ENCODE results near the gene CLASP2. TPM values are rescaled to one million over a fixed set of nuclear protein-coding genes. Genes with fewer than 3 reads are reported as not detected.

CLASP2 gene
- total RNA-seq, 1 experiment from 2014 or later = 36.5 TPM

DNA sequence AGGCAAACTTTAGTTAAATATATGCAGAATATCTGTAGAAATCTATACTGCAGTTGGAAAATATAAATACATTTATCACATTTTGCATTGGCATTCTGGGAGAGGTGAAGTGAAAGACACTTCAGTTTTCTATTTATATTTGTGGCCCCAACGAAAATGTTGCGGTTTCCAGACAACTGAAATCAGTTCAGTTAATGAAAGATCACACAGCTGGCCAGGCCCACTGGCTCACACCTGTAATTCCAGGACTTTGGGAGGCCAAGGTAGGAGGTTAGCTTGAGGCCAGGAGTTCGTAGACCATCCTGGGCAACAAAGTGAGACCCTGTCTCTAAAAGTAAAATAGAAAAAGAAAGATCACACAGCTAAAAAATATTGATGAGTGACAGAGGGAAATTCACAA, 11.9 kb upstream of the CLASP2 start:
- Histone ChIP-seq H3K79me2 (ENCODE audit: low read depth) (no peaks in the 10 kb centered on the region), H3K9me3 (ENCODE audit: insufficient read depth, low read depth) (no peaks in the 10 kb centered on the region), H3K9me2 (ENCODE audit: insufficient read depth) (no peaks in the 10 kb centered on the region), H3K4me3 (no peak overlapping the region), H3K4me2 (no peak overlapping the region), H3K4me1 (replicated peaks; ENCODE audit: insufficient read depth) (no peaks in the 10 kb centered on the region), H4K20me1 (ENCODE audit: insufficient read depth) (no peaks in the 10 kb centered on the region), H3K27ac (no peak overlapping the region), H3F3A (ENCODE audit: insufficient read depth, low read depth) (no peaks in the 10 kb centered on the region), H2AFZ (no peak overlapping the region), H3K27me3 (ENCODE audit: insufficient read depth, low read depth) (no peaks in the 10 kb centered on the region), H3K36me3 (ENCODE audit: low read depth) (no peaks in the 10 kb centered on the region)
- ChIA-PET CTCF (no interaction called here), POLR2A (ENCODE audit: unreplicated experiment) (no interaction called here)
- TF ChIP-seq, protein P1, sequence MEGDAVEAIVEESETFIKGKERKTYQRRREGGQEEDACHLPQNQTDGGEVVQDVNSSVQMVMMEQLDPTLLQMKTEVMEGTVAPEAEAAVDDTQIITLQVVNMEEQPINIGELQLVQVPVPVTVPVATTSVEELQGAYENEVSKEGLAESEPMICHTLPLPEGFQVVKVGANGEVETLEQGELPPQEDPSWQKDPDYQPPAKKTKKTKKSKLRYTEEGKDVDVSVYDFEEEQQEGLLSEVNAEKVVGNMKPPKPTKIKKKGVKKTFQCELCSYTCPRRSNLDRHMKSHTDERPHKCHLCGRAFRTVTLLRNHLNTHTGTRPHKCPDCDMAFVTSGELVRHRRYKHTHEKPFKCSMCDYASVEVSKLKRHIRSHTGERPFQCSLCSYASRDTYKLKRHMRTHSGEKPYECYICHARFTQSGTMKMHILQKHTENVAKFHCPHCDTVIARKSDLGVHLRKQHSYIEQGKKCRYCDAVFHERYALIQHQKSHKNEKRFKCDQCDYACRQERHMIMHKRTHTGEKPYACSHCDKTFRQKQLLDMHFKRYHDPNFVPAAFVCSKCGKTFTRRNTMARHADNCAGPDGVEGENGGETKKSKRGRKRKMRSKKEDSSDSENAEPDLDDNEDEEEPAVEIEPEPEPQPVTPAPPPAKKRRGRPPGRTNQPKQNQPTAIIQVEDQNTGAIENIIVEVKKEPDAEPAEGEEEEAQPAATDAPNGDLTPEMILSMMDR (conservative IDR thresholded peaks at IDR 0.05) = no peak
- TF ChIP-seq EZH2 (IDR thresholded peaks at IDR 0.05; ENCODE audit: low read depth) = no peak
- DNase-seq = no peak
- BruUV-seq (replicated peaks) = no TSS peak
- intact Hi-C loops (cut with micrococcal nuclease; ENCODE audit: unreplicated experiment) = no loop called here

DNA sequence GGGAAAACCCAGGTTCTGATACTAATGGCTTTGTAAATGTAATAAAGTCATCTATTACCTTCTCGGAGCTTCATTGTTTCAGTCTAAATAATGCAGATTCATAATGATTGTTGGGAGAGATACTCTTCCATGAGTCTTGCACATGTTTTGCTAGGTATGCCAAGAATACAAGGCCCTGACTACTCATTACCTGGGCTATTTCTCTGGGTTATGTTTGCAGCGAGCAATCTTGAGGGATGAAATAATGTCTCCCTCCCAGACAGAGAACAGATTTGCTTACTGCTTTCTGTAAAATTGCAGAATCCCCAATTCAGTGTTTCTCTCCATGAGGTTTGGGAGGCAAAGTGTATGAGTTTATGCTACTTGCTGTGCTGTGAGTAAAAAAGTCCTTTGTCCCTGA, 6.2 kb upstream of the CLASP2 start:
- intact Hi-C loops (cut with micrococcal nuclease; ENCODE audit: unreplicated experiment) = no loop called here
- Histone ChIP-seq H3K79me2 (ENCODE audit: low read depth) (no peaks in the 10 kb centered on the region), H2AFZ (no peak overlapping the region), H3K4me3 (no peak overlapping the region), H4K20me1 (ENCODE audit: insufficient read depth) (no peaks in the 10 kb centered on the region), H3K27me3 (ENCODE audit: insufficient read depth, low read depth) (no peaks in the 10 kb centered on the region), H3K4me2 (no peak overlapping the region), H3K36me3 (ENCODE audit: low read depth) (no peaks in the 10 kb centered on the region), H3F3A (ENCODE audit: insufficient read depth, low read depth) (no peaks in the 10 kb centered on the region), H3K9me3 (ENCODE audit: insufficient read depth, low read depth) (no peaks in the 10 kb centered on the region), H3K4me1 (replicated peaks; ENCODE audit: insufficient read depth) (no peaks in the 10 kb centered on the region), H3K27ac (no peak overlapping the region), H3K9me2 (ENCODE audit: insufficient read depth) (no peaks in the 10 kb centered on the region)
- ChIA-PET CTCF (no interaction called here), POLR2A (ENCODE audit: unreplicated experiment) (no interaction called here)
- no TSS peak for BruUV-seq (replicated peaks)
- no peak for DNase-seq
- no peak for TF ChIP-seq EZH2 (IDR thresholded peaks at IDR 0.05; ENCODE audit: low read depth)
- TF ChIP-seq, protein P1 (conservative IDR thresholded peaks at IDR 0.05) = no peak

DNA sequence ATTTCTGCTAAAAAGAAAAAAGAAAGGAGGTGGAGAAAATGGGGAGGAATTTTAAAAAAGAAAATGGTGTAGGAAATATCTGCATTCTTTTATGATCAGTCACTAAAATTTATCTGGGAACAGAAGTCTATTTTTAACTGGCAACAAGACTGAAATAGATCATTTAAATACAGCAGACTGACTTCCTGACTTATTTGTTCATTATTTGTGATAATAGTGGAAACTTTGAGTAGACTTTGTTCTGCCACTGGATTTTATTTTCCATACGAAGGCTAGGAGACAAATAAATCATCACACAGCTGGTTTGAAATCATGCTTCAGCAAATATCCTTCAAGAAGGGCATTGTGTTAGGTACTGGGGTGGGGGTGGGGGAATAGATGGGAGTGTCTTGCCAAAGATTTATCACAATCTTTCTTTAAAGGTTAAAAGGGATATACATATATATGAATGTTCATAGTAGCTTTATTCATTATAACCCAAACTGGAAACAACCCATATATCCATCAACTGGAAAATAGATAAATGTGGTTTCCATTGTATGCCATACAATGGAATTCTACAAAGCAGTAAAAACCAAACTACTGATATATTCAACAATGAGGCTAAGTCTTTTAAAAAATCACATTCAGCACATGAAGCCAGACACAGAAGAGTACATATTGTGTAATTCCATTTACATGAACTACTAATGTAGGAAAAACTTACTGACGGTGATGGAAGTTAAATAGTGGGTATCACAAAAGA, 4.7 kb upstream of the CLASP2 start:
- H3K4me2 ChIP-seq = no peak overlapping the region
- POLR2A ChIA-PET (ENCODE audit: unreplicated experiment) = no interaction called here

More for the DNA sequence above, 4.7 kb upstream of the CLASP2 start:
- Histone ChIP-seq H3K27ac (no peak overlapping the region), H3K9me2 (ENCODE audit: insufficient read depth) (no peaks in the 10 kb centered on the region), H3F3A (ENCODE audit: insufficient read depth, low read depth) (no peaks in the 10 kb centered on the region), H3K4me1 (replicated peaks; ENCODE audit: insufficient read depth) (no peaks in the 10 kb centered on the region), H4K20me1 (ENCODE audit: insufficient read depth) (no peaks in the 10 kb centered on the region), H3K36me3 (ENCODE audit: low read depth) (no peaks in the 10 kb centered on the region), H3K79me2 (ENCODE audit: low read depth) (no peaks in the 10 kb centered on the region), H3K9me3 (ENCODE audit: insufficient read depth, low read depth) (no peaks in the 10 kb centered on the region), H3K27me3 (ENCODE audit: insufficient read depth, low read depth) (no peaks in the 10 kb centered on the region), H2AFZ (no peak overlapping the region), H3K4me3 (no peak overlapping the region)
- CTCF ChIA-PET = no interaction called here
- TF ChIP-seq EZH2 (IDR thresholded peaks at IDR 0.05; ENCODE audit: low read depth) = no peak
- TF ChIP-seq, protein P1 (conservative IDR thresholded peaks at IDR 0.05) = no peak
- no peak for DNase-seq
- no TSS peak for BruUV-seq (replicated peaks)
- intact Hi-C loops (cut with micrococcal nuclease; ENCODE audit: unreplicated experiment) = no loop called here
